ENCODE results near the gene EHD3. TPM values are rescaled to one million over a fixed set of nuclear protein-coding genes. Genes with fewer than 3 reads are reported as not detected.

The EHD3 gene
- total and polyA plus RNA-seq, 2 of the 13 experiments (the other 11 are each of a cell fraction or from before 2014, with no cell fraction given) = 0.20 to 0.69 TPM

DNA sequence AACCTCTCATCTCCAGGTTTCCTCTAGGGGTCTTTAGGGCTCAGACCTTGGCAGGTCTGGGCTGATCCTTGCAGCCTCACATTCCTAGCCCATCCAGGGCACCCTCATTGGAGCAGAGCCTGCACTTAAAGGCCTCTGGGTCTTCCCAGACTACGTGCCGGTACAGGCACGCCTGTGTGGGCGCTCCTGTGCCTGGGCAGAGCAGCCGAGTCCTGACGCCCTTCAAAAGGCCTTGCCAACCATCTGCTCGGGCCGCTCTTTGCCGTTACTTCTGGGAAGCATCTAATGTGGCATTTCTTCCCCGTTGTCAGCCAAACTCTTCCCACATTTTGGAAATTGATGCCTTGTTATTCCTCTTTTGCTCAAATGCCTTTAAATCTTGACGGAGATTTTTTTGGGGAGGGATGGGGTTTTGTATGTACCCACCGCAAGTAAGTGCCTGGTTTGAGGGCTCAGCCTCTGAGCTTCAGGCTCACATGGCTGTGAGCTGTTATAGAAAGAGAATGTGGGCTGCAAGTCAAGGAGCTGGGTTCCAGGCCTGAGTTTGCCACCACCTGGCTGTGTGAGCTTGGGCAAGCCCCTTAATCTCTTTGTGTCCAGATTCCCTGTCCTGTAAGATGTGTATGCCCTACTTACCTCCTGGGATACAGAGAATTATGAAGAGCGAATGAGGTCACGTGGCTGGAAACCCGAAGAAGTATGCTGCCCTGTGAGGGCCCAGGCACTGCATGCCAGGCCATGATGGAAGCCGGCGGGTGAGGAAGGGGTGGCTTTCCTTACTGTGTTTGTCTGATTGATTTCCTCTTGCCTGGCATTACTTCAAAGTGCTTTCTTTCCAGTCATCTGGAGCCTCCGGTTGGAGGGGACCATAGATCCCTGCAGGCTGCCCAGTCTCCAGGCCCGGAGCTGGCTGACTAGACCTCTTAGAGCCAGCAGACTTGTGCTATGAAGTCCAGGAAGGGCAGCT lies 20.6 kb downstream of the EHD3 start:
- no peak for FAIRE-seq
- no peak overlapping the region for H2AFZ ChIP-seq (ENCODE audit: low read length)
- in situ Hi-C loops (cut with HindIII; ENCODE audit: extremely low pct_ligation_motif_present, low pct_unique_long_range_greater_than_20kb) (no loop called here), intact Hi-C loops (cut with micrococcal nuclease; ENCODE audit: unreplicated experiment) (no loop called here)
- no peaks in the 10 kb centered on the region for H3K79me2 ChIP-seq (ENCODE audit: insufficient read depth, low read length)
- no peak for DNase-seq (ENCODE audit: low spot score)
- no peaks in the 10 kb centered on the region for H3K4me1 ChIP-seq (ENCODE audit: insufficient read depth, low read length)
- no peak overlapping the region for H3K9ac ChIP-seq (ENCODE audit: insufficient read depth, low read depth, low read length)
- no peak overlapping the region for H3K4me3 ChIP-seq (replicated peaks in 1 of 3; ENCODE audit: insufficient read depth in 1 of 3, low read depth in 2 of 3, low read length in 3 of 3)
- no peaks in the 10 kb centered on the region for H3K36me3 ChIP-seq (replicated peaks in 1 of 2; ENCODE audit: control insufficient read depth in 1 of 2, insufficient read depth in 2 of 2, low read length in 2 of 2)
- CTCF ChIA-PET (ENCODE audit: low intra/inter-chr PET ratio, low total read pairs) = no interaction called here
- BruUV-seq (replicated peaks) = no TSS peak
- H3K4me2 ChIP-seq (ENCODE audit: low read depth, low read length) = no peak overlapping the region
- no peak overlapping the region for H3K27ac ChIP-seq (ENCODE audit: extremely low read length, insufficient read depth, low read length)
- ATAC-seq = no peak
- WGBS (ENCODE audit: low lambda C conversion rate) = 37% methylated on average over 17 of the region's 19 CpGs
- H3K27me3 ChIP-seq (ENCODE audit: control insufficient read depth in 1 of 2, insufficient read depth in 2 of 2, low read length in 2 of 2) = peaks cover 0 to 16% of the 10 kb centered on the region in 2 experiments; a peak in 2 of 5 replicates
- POLR2A ChIA-PET = no interaction called here
- H3K9me3 ChIP-seq (ENCODE audit: low read length) = no peaks in the 10 kb centered on the region
- no peaks in the 10 kb centered on the region for H4K20me1 ChIP-seq (ENCODE audit: insufficient read depth, low read length)
- TF ChIP-seq ZNF274 (CRISPR knock-in tag; IDR thresholded peaks at IDR 0.05) = no peak
- TF ChIP-seq SMAD3 (CRISPR knock-in tag; IDR thresholded peaks at IDR 0.05) = no peak
- TF ChIP-seq EZH2 (conservative IDR thresholded peaks at IDR 0.05; ENCODE audit: low read depth, low read length) = no peak
- no peak for TF ChIP-seq ZFP36 (IDR thresholded peaks at IDR 0.05; ENCODE audit: borderline replicate concordance, low read depth, low read length, partially characterized antibody)
- TF ChIP-seq ZNF7 (CRISPR knock-in tag; IDR thresholded peaks at IDR 0.05) = no peak
- TF ChIP-seq, protein P1, sequence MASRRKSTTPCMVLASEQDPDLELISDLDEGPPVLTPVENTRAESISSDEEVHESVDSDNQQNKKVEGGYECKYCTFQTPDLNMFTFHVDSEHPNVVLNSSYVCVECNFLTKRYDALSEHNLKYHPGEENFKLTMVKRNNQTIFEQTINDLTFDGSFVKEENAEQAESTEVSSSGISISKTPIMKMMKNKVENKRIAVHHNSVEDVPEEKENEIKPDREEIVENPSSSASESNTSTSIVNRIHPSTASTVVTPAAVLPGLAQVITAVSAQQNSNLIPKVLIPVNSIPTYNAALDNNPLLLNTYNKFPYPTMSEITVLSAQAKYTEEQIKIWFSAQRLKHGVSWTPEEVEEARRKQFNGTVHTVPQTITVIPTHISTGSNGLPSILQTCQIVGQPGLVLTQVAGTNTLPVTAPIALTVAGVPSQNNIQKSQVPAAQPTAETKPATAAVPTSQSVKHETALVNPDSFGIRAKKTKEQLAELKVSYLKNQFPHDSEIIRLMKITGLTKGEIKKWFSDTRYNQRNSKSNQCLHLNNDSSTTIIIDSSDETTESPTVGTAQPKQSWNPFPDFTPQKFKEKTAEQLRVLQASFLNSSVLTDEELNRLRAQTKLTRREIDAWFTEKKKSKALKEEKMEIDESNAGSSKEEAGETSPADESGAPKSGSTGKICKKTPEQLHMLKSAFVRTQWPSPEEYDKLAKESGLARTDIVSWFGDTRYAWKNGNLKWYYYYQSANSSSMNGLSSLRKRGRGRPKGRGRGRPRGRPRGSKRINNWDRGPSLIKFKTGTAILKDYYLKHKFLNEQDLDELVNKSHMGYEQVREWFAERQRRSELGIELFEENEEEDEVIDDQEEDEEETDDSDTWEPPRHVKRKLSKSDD (CRISPR knock-in tag; IDR thresholded peaks at IDR 0.05; ENCODE audit: low read depth) = no peak
- no peak for TF ChIP-seq NKX3-1 (CRISPR knock-in tag; IDR thresholded peaks at IDR 0.05)
- TF ChIP-seq, protein P2, sequence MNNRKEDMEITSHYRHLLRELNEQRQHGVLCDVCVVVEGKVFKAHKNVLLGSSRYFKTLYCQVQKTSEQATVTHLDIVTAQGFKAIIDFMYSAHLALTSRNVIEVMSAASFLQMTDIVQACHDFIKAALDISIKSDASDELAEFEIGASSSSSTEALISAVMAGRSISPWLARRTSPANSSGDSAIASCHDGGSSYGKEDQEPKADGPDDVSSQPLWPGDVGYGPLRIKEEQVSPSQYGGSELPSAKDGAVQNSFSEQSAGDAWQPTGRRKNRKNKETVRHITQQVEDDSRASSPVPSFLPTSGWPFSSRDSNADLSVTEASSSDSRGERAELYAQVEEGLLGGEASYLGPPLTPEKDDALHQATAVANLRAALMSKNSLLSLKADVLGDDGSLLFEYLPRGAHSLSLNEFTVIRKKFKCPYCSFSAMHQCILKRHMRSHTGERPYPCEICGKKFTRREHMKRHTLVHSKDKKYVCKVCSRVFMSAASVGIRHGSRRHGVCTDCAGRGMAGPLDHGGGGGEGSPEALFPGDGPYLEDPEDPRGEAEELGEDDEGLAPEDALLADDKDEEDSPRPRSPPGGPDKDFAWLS (CRISPR knock-in tag; IDR thresholded peaks at IDR 0.05; ENCODE audit: borderline replicate concordance) = no peak
- no peak for TF ChIP-seq ATF7 (IDR thresholded peaks at IDR 0.05)
- no peak for TF ChIP-seq ATF7 (CRISPR knock-in tag; IDR thresholded peaks at IDR 0.05)
- TF ChIP-seq, protein P3, sequence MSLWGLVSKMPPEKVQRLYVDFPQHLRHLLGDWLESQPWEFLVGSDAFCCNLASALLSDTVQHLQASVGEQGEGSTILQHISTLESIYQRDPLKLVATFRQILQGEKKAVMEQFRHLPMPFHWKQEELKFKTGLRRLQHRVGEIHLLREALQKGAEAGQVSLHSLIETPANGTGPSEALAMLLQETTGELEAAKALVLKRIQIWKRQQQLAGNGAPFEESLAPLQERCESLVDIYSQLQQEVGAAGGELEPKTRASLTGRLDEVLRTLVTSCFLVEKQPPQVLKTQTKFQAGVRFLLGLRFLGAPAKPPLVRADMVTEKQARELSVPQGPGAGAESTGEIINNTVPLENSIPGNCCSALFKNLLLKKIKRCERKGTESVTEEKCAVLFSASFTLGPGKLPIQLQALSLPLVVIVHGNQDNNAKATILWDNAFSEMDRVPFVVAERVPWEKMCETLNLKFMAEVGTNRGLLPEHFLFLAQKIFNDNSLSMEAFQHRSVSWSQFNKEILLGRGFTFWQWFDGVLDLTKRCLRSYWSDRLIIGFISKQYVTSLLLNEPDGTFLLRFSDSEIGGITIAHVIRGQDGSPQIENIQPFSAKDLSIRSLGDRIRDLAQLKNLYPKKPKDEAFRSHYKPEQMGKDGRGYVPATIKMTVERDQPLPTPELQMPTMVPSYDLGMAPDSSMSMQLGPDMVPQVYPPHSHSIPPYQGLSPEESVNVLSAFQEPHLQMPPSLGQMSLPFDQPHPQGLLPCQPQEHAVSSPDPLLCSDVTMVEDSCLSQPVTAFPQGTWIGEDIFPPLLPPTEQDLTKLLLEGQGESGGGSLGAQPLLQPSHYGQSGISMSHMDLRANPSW (CRISPR knock-in tag; IDR thresholded peaks at IDR 0.05; ENCODE audit: borderline replicate concordance) = no peak
- TF ChIP-seq, protein P4, sequence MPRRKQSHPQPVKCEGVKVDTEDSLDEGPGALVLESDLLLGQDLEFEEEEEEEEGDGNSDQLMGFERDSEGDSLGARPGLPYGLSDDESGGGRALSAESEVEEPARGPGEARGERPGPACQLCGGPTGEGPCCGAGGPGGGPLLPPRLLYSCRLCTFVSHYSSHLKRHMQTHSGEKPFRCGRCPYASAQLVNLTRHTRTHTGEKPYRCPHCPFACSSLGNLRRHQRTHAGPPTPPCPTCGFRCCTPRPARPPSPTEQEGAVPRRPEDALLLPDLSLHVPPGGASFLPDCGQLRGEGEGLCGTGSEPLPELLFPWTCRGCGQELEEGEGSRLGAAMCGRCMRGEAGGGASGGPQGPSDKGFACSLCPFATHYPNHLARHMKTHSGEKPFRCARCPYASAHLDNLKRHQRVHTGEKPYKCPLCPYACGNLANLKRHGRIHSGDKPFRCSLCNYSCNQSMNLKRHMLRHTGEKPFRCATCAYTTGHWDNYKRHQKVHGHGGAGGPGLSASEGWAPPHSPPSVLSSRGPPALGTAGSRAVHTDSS (CRISPR knock-in tag; conservative IDR thresholded peaks at IDR 0.05) = no peak

All from HepG2 (cell line).